PC-9 (cell line): ENCODE data around the gene INS. TPM values are rescaled to one million over a fixed set of nuclear protein-coding genes. Genes with fewer than 3 reads are reported as not detected.

ENCODE experiments used
- BruUV-seq: library from RNA; stranded (reverse); fragments of 400-500 nt; replicated peaks from 2 replicates; lab custom pipeline; 2021; lab: Mats Ljungman, UMichigan
- CTCF ChIA-PET: fragments of 300-600 bp; sonication (Branson Sonifier 250); formaldehyde crosslinking; loops from one replicate; lab custom pipeline; 2022; ENCODE audit warnings: antibody characterized with exemption; lab: Charles Lee
- POLR2A ChIA-PET: fragments of 300-600 bp; sonication (Branson Sonifier 250); formaldehyde crosslinking; loops from one replicate; lab custom pipeline; 2022; ENCODE audit warnings: antibody characterized with exemption; ENCODE audit not compliant: unreplicated experiment; lab: Charles Lee
- DNase-seq, 2 experiments: peaks; one replicate each; pipeline versions ENCODE4 v3.0.0 to v3.0.0-alpha.2; 2015 to 2022; ENCODE audit warnings: mixed read lengths in 1 of 2
- H2AFZ ChIP-seq: fragments of 200-600 bp; sonication (generic); 2 replicates; pipeline ENCODE4 v1.8.1; 2017; ENCODE audit warnings: antibody characterized with exemption
- H3F3A ChIP-seq: fragments of 200-600 bp; sonication (generic); 2 replicates; pipeline ENCODE4 v1.8.1; 2017; ENCODE audit warnings: antibody characterized with exemption, mild to moderate bottlenecking, low read depth; ENCODE audit not compliant: insufficient read depth
- H3K27ac ChIP-seq: fragments of 200-600 bp; sonication (generic); 2 replicates; pipeline ENCODE4 v1.6.1; 2016; ENCODE audit warnings: mixed run types
- H3K27me3 ChIP-seq: fragments of 200-600 bp; sonication (generic); 2 replicates; pipeline ENCODE4 v1.6.1; 2016; ENCODE audit warnings: low read depth, mixed run types; ENCODE audit not compliant: insufficient read depth
- H3K36me3 ChIP-seq: fragments of 200-600 bp; sonication (generic); 2 replicates; pipeline ENCODE4 v1.6.1; 2016; ENCODE audit warnings: low read depth, mixed run types
- H3K4me1 ChIP-seq: fragments of 200-600 bp; sonication (generic); replicated peaks from 2 replicates; pipeline ENCODE4 v1.6.1; 2016; ENCODE audit warnings: mixed run types; ENCODE audit not compliant: insufficient read depth
- H3K4me2 ChIP-seq: fragments of 200-600 bp; sonication (generic); 2 replicates; pipeline ENCODE4 v1.6.1; 2017; ENCODE audit warnings: mixed run types
- H3K4me3 ChIP-seq: fragments of 200-600 bp; sonication (generic); 2 replicates; pipeline ENCODE4 v1.6.1; 2016; ENCODE audit warnings: mixed run types
- H3K79me2 ChIP-seq: fragments of 200-600 bp; sonication (generic); 2 replicates; pipeline ENCODE4 v1.6.1; 2017; ENCODE audit warnings: low read depth, mixed run types
- H3K9me2 ChIP-seq: fragments of 200-600 bp; sonication (generic); 2 replicates; pipeline ENCODE4 v1.8.1; 2017; ENCODE audit warnings: mild to moderate bottlenecking; ENCODE audit not compliant: insufficient read depth
- H3K9me3 ChIP-seq: fragments of 200-600 bp; sonication (generic); 2 replicates; pipeline ENCODE4 v1.8.1; 2016; ENCODE audit warnings: low read depth; ENCODE audit not compliant: insufficient read depth
- H4K20me1 ChIP-seq: fragments of 200-600 bp; sonication (generic); 2 replicates; pipeline ENCODE4 v1.8.1; 2017; ENCODE audit not compliant: insufficient read depth
- CTCF ChIP-seq: fragments of 200-600 bp; sonication (generic); conservative IDR thresholded peaks from 2 replicates; pipeline ENCODE4 v1.6.1; 2017; ENCODE audit warnings: mixed run types, antibody characterized with exemption, mild to moderate bottlenecking, moderate library complexity
- EZH2 ChIP-seq: fragments of 200-600 bp; sonication (generic); IDR thresholded peaks from 2 replicates; pipeline ENCODE4 v1.8.0; 2017; ENCODE audit warnings: antibody characterized with exemption, low read depth
- intact Hi-C: fragments of 100-400 bp; cut with micrococcal nuclease; formaldehyde crosslinking; loops from one replicate; pipeline ENCODE4 v1.10.0; 2022; ENCODE audit not compliant: unreplicated experiment
- total RNA-seq: library from RNA; stranded (reverse); gene quantifications from 2 replicates; pipeline ENCODE4 v1.2.3, GENCODE V29; 2021

The INS gene
- total RNA-seq, 1 experiment from 2014 or later = not detected

GRCh38 chr11:2121227-2122130 is 39.5 kb downstream of the INS start:
- DNase-seq = no peak
- Histone ChIP-seq H3K27ac (no peak overlapping the region), H3K27me3 (peaks cover 8% of the 10 kb centered on the region; the same call in 1 of the 2 replicates), H3K36me3 (no peaks in the 10 kb centered on the region), H4K20me1 (no peaks in the 10 kb centered on the region), H3K79me2 (no peaks in the 10 kb centered on the region), H3K9me3 (no peaks in the 10 kb centered on the region), H3F3A (no peaks in the 10 kb centered on the region), H3K9me2 (no peaks in the 10 kb centered on the region), H3K4me2 (no peak overlapping the region), H3K4me3 (no peak overlapping the region), H2AFZ (no peak overlapping the region), H3K4me1 (peaks cover 6% of the 10 kb centered on the region)
- BruUV-seq = no TSS peak
- ChIA-PET POLR2A (interaction anchor here (0.6 kb wide), 1 partner anchor 65 kb away, joined by 10 read pairs; no protein-coding TSS in a partner anchor), CTCF (no interaction called here)
- intact Hi-C loops = no loop called here
- no peak for TF ChIP-seq EZH2
- TF ChIP-seq CTCF = no peak

- Histone ChIP-seq H3K9me2 (no peaks in the 10 kb centered on the region), H4K20me1 (no peaks in the 10 kb centered on the region), H3K9me3 (no peaks in the 10 kb centered on the region), H3K4me3 (no peak overlapping the region), H3K36me3 (no peaks in the 10 kb centered on the region), H3K4me2 (no peak overlapping the region), H3K4me1 (peaks cover 6% of the 10 kb centered on the region), H3K27ac (no peak overlapping the region), H3K79me2 (no peaks in the 10 kb centered on the region), H3K27me3 (peaks cover 8% of the 10 kb centered on the region; the same call in 1 of the 2 replicates), H2AFZ (no peak overlapping the region), H3F3A (no peaks in the 10 kb centered on the region)
- no peak for DNase-seq
- TF ChIP-seq CTCF (no peak), EZH2 (no peak)
- intact Hi-C loops = no loop called here
- no TSS peak for BruUV-seq
- ChIA-PET CTCF (no interaction called here), POLR2A (interaction anchor here (0.6 kb wide), 1 partner anchor 64 kb away, joined by 10 read pairs; no protein-coding TSS in a partner anchor)
Measured at GRCh38 chr11:2120359-2121100, 40.5 kb downstream of the INS start.

GRCh38 chr11:2118677-2119076 is 42.3 kb downstream of the INS start:
- Histone ChIP-seq H3K9me2 (no peaks in the 10 kb centered on the region), H3K9me3 (no peaks in the 10 kb centered on the region), H3F3A (no peaks in the 10 kb centered on the region), H4K20me1 (no peaks in the 10 kb centered on the region), H3K79me2 (no peaks in the 10 kb centered on the region), H3K36me3 (no peaks in the 10 kb centered on the region), H3K27ac (no peak overlapping the region), H2AFZ (no peak overlapping the region), H3K27me3 (peaks cover 8% of the 10 kb centered on the region; the same call in 1 of the 2 replicates), H3K4me1 (peaks cover 6% of the 10 kb centered on the region), H3K4me2 (no peak overlapping the region), H3K4me3 (no peak overlapping the region)
- CTCF ChIA-PET = no interaction called here
- no peak for TF ChIP-seq CTCF
- no peak for TF ChIP-seq EZH2
- intact Hi-C loops = no loop called here
- DNase-seq = no peak
- POLR2A ChIA-PET = no interaction called here
- BruUV-seq = no TSS peak
